A172 (cell line): Measurements from ENCODE around the gene WWOX. TPM values are rescaled to one million over a fixed set of nuclear protein-coding genes. Genes with fewer than 3 reads are reported as not detected.

ENCODE experiments used
- DNase-seq: peaks from one replicate; pipeline ENCODE4 v3.0.0-alpha.2; 2015; ENCODE audit warnings: low spot score
- total RNA-seq: library from RNA; depleted of rRNA; stranded (reverse); fragments of >200 nt; shearing (Covaris generic); gene quantifications from 2 replicates; pipeline ENCODE4 v1.2.3, GENCODE V29; 2014

WWOX gene
- total RNA-seq, 1 experiment from 2014 or later: 29.6 TPM

- DNase-seq: no peak
Measured at GRCh38 chr16:78224342-78224741, 124.9 kb downstream of the WWOX start.

- no peak for DNase-seq
Measured at GRCh38 chr16:78225919-78226318, 126.5 kb downstream of the WWOX start.

- DNase-seq: no peak
Measured at GRCh38 chr16:78227855-78228254, 128.4 kb downstream of the WWOX start.

GRCh38 chr16:78228704-78229103 lies 129.2 kb downstream of the WWOX start:
- DNase-seq: no peak

GRCh38 chr16:78230832-78231231 lies 131.4 kb downstream of the WWOX start:
- DNase-seq: peak; percentile 4

GRCh38 chr16:78235168-78235800 lies 135.8 kb downstream of the WWOX start:
- peak; percentile 35 for DNase-seq

GRCh38 chr16:78235876-78236275 lies 136.4 kb downstream of the WWOX start:
- DNase-seq: no peak

GRCh38 chr16:78237841-78238240 lies 138.4 kb downstream of the WWOX start:
- no peak for DNase-seq

- no peak for DNase-seq
Measured at GRCh38 chr16:78240459-78241222, 141.2 kb downstream of the WWOX start.

- DNase-seq: no peak
Measured at GRCh38 chr16:78242239-78242630, 142.8 kb downstream of the WWOX start.

- DNase-seq: no peak
Measured at GRCh38 chr16:78244131-78244895, 144.9 kb downstream of the WWOX start.

- DNase-seq: no peak
Measured at GRCh38 chr16:78246559-78246958, 147.1 kb downstream of the WWOX start.

GRCh38 chr16:78249056-78249455 lies 149.6 kb downstream of the WWOX start:
- DNase-seq: no peak

GRCh38 chr16:78249832-78250231 lies 150.4 kb downstream of the WWOX start:
- no peak for DNase-seq

GRCh38 chr16:78251115-78251514 lies 151.7 kb downstream of the WWOX start:
- DNase-seq: no peak

GRCh38 chr16:78252757-78253156 lies 153.3 kb downstream of the WWOX start:
- no peak for DNase-seq

GRCh38 chr16:78254841-78255240 lies 155.4 kb downstream of the WWOX start:
- no peak for DNase-seq

- DNase-seq: no peak
Measured at GRCh38 chr16:78256686-78257375, 157.4 kb downstream of the WWOX start.

GRCh38 chr16:78257376-78257728 lies 157.9 kb downstream of the WWOX start:
- DNase-seq: no peak

GRCh38 chr16:78258375-78259065 lies 159.1 kb downstream of the WWOX start:
- DNase-seq: no peak

- no peak for DNase-seq
Measured at GRCh38 chr16:78259873-78260272, 160.4 kb downstream of the WWOX start.

- DNase-seq: no peak
Measured at GRCh38 chr16:78264642-78265041, 165.2 kb downstream of the WWOX start.
